HG02759 (cell line): Measurements from ENCODE around the gene TMEM127.
"Not testable (repeated sequence)": the region's sequence is repeated elsewhere in the genome, so short reads cannot be mapped to it uniquely, and the experiment has no call there.

Experiments
- ATAC-seq: cut with Tn5 transposase; IDR thresholded peaks from one replicate; pipeline ENCODE4 v1.9.1; 2021; ENCODE audit warnings: mild to moderate bottlenecking, moderate library complexity; ENCODE audit not compliant: unreplicated experiment

Gene TMEM127

GRCh38 chr2:96265840-96266679 is at the start of gene TMEM127, which contains the start of gene CIAO1:
Gene TMEM127, minus strand, starts transcription at chr2:96265997. Its CDS starts 616 bp downstream, at chr2:96265381.
Gene CIAO1, plus strand, starts transcription at chr2:96266225. Its CDS starts 126 bp downstream, at chr2:96266351.
- ATAC-seq, result peak; percentile 94

GRCh38 chr2:96315005-96315399 is 49.2 kb upstream of the TMEM127 start:
- no peak for ATAC-seq

- ATAC-seq, result no peak
These were observed 42.5 kb upstream of the TMEM127 start for GRCh38 chr2:96308248-96308647.

GRCh38 chr2:96306370-96306769 is 40.6 kb upstream of the TMEM127 start:
- ATAC-seq, result no peak

DNA sequence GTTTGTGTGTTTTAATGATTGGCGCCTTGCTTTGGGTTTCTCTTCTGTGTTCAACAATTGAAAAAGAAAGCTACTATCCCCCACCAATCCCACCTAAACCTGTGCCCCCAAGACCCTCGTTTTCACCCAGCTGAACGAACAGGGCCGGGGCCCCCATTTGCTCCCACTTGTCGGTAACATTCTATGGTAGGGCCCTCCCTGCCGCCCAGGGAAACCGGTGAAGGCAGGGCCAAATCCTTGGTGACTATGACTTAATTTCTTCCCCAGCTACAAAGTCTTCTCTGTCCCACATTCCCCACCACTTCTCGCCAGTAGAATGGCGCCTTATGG is 40.1 kb upstream of the TMEM127 start:
- no peak for ATAC-seq

- ATAC-seq, result peak; percentile 92
These were observed 39.5 kb upstream of the TMEM127 start, which contains the start of gene SNRNP200 for GRCh38 chr2:96305091-96305978. Gene SNRNP200, minus strand, starts transcription at chr2:96305546. Its CDS starts 109 bp downstream, at chr2:96305437.

- no peak for ATAC-seq
These were observed 38.8 kb upstream of the TMEM127 start for GRCh38 chr2:96304606-96305005.

DNA sequence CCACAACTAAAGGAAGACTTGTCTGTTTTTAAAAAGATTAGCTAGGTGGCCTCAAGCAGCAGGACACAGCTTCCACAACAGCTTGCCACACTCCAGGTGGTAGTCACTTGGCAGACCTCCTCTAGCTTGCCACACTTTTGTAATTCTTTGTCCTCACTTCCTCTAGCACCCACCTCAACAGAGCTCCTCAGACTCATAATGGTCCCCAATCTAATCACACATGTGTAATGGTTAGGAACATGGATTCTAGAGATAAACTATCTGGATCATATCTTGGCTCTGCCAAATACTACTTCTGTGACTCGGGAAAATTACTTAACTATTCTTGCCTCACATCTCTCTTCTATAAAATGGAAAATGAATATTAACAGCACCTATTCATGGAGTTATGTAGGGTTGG is 36.1 kb upstream of the TMEM127 start:
- no peak for ATAC-seq

DNA sequence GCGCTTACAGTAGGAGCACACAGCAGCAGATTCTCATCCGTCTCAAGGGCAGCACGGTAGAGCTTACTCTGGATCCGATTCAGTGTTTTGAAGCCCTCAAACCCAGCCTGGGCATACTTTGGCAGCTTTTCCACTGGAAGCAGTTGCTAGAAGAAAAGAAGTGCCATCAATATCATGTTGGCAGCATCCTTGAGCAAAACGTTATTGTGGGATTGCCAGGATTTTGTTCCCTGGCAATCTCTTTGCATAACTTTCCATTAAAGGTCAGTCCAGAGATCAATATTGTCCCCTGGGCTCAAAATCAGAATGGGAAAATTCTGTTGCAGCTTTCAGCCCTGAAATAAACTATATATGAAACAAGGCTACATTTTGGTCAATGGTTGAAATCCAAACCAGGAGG is 31.1 kb upstream of the TMEM127 start:
- ATAC-seq, result no peak

- not testable (repeated sequence) for ATAC-seq
These were observed 28.5 kb upstream of the TMEM127 start for GRCh38 chr2:96294271-96294670.

- no peak for ATAC-seq
These were observed 26.0 kb upstream of the TMEM127 start for GRCh38 chr2:96291751-96292150.

- no peak for ATAC-seq
These were observed 21.6 kb upstream of the TMEM127 start for GRCh38 chr2:96287273-96287856.

GRCh38 chr2:96276787-96277499 is 11.1 kb upstream of the TMEM127 start:
- no peak for ATAC-seq

GRCh38 chr2:96274355-96275056 is 8.7 kb upstream of the TMEM127 start:
- no peak for ATAC-seq

DNA sequence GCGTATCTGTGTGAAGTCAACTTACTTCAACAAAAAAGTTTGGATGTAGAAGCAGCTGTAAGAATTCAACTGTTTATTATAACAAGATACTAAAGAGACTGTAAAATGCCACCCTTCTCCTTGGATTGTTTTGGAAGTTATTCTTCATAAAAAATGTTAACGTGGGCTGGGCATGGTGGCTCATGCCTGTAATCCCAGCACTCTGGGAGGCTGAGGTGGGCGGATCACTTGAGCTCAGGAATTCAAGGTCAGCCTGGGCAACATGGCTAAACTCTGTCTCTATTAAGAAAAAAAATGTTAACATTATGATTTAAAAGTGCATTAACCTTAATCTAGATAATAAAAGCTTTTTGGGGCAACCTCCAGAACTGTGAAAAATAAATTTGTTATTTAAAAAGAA is 8.0 kb upstream of the TMEM127 start:
- no peak for ATAC-seq

DNA sequence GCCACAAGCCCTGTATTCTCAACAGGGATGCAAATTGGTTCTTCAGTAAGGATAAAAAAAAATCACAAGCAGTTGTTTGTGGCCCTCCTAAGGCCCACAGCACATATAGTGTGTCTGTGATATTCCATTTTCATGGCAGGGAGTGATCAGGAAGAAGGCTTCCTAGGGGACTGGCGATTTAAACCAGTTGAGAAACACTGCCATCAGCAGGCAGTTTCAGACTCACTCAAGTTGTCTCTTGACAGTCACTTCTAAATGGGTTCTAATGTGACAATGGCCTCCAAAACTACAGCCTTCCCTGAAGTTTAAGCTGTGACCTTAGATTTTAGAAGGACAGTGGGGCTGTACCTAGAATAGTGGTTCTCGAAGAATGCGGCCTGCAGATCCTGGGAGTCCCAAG is 6.2 kb upstream of the TMEM127 start:
- no peak for ATAC-seq

- ATAC-seq, result no peak
These were observed 1.6 kb upstream of the TMEM127 start for GRCh38 chr2:96267159-96267971.

DNA sequence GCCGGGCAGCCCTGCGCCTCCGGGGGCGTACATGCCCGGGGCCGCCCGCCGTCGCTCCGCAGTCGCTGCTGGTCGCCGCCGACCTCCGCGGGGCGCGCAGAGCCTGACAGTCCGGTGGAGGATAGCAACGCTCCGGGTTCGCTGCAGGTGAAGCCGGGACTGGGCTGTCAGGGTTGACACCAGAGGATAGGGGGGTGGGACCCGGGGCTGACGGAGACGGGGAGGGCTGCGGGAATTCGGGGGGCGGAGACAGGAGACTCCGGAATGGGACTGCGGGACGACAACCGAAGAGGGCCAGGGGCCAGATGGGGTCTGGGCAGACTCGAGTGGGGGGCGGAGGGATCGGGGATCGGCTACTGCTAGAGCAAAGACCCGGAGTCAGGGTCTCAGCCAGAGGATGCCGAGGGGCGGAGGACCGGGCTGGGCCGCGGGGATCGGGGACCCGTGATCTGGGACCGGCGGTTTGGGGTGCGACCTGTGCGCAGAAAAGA is 403 bp downstream of the TMEM127 start:
- ATAC-seq, result peak; percentile 24
